Pancreas (tissue), 10 donors: ENCODE data around the gene OSBPL3. TPM values are rescaled to one million over a fixed set of nuclear protein-coding genes. Genes with fewer than 3 reads are reported as not detected.

Source experiments
- ATAC-seq, 4 donors: fragments of 200-7000 bp; cut with Tn5 transposase; one replicate each; pipeline versions ENCODE4 v1.8.0 to v1.9.1; 2020; ENCODE audit warnings: mild to moderate bottlenecking in 4 of 4, moderate library complexity in 4 of 4
- DNase-seq, 6 donors: peaks; one replicate each; pipeline ENCODE4 v3.0.0-alpha.2; 2020
- FAIRE-seq: peaks from 2 replicates; lab custom pipeline; 2012; peaks lifted over from hg19 to GRCh38; lab: Jason Lieb, UNC
- H3K27ac ChIP-seq, 4 donors: fragments of 200-600 bp; sonication (generic); 1 replicate in 3 of 4; 2 replicates in 1 of 4; pipeline versions ENCODE4 v1.5.0 to v1.8.0; 2020
- H3K27me3 ChIP-seq, 4 donors: fragments of 200-600 bp; one replicate each; pipeline ENCODE4 v1.8.0; 2021
- H3K36me3 ChIP-seq, 3 donors: fragments of 200-600 bp; sonication (generic) in 1 of 3; one replicate each; pipeline versions ENCODE4 v1.5.0 to v1.8.0; 2020 to 2021
- H3K4me1 ChIP-seq, 3 donors: fragments of 200-600 bp; one replicate each; pipeline ENCODE4 v1.8.0; 2021
- H3K4me3 ChIP-seq, 4 donors: fragments of 200-600 bp; sonication (generic) in 2 of 4; one replicate each; pipeline versions ENCODE4 v1.5.0 to v1.8.0; 2020 to 2021
- H3K9me3 ChIP-seq, 4 donors: fragments of 200-600 bp; one replicate each; pipeline ENCODE4 v1.8.0; 2021
- WGBS, 2 donors: extraction: QIAGEN DNeasy Blood & Tissue Kit; methylation state at CpG; one replicate each; pipeline ENCODE4 v1.1.7; 2013; 5-methylcytosine and 5-hydroxymethylcytosine counted together
- intact Hi-C, 3 donors: fragments of 100-400 bp; cut with DNase I; formaldehyde crosslinking; loops; one replicate each; pipeline versions ENCODE4 v1.11.1 to v1.14.2; 2022
- polyA plus RNA-seq, 2 donors: library from polyadenylated mRNA; stranded (reverse); fragments of 200-250 nt; gene quantifications; one replicate each; pipeline ENCODE4 v1.2.3, GENCODE V29; 2013
- total RNA-seq, 6 donors: library from RNA; stranded (reverse); fragmentation: NEBNext Ultra II Directional in 4 of 6; extraction: Animal tissue kit (Norgen Biotek cat#: 25700) in 4 of 6; gene quantifications; one replicate each; pipeline versions ENCODE4 v1.2.1 to v1.2.4, GENCODE V29; 2021 to 2023
- TF ChIP-seq, protein P1 (sequence below), 4 donors: fragments of 200-600 bp; sonication (generic) in 3 of 4; IDR thresholded peaks; one replicate each; pipeline versions ENCODE4 v1.5.0 to v1.8.0; 2021; ENCODE audit warnings: antibody characterized with exemption in 4 of 4
- donor health status: healthy with polysubstance abuse.
- donor health status: DM: no; HTN: no; CAD: no; lungs with moderate emphysema.
- donor health status: DM: no; HTN: no; CAD: no.
- donor health status: control.
- donor health status: control.
- donor health status: Bipolar disorder and iron deficiency.
- donor health status: DM: yes; HTN: yes; CAD: no.
- donor health status: DM: no; HTN: no; CAD: no.
- donor health status: DM: no; HTN: no; CAD: no.
- donor health status: DM: yes; HTN: yes; CAD: no.

The OSBPL3 gene
- total and polyA plus RNA-seq, 8 donors = 1.5 to 9.5 (median 3.9) TPM

DNA sequence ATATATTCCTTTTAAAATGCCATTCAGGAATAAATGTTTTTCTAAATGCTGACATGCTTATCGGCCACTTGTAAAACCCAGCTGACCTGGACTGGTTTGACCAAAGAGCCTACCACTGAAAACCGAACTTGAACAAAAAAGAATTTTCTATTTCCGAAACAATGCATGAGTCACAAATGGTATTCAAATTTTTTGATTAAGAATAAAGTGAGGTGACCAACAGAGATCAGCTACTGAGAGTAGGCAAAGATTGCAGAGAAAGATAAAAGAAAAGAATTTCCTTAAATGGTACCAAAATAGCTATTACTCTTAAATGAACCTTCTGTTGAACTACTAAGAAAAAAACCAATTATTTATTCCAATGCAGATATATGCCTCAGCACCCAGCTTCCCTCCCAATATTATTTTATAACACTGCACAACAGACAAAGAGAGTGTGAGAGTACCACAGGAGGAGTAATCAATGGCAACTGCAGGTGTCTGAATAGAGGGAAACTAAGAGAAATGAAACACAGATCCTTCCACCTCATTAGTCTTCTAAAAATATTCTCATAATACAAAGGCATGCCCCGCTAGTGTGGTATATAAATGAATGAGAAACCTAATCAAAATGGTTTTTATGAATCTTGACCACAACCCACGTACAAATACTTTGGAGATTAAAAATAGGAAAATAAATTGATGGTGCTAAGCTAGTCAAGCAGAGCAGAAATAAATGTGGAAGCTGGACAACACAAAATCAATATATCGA is 20.1 kb downstream of the OSBPL3 start:
- 95 to 97% methylated on average over 6 of the region's 6 CpGs for WGBS, 2 donors
- Histone ChIP-seq H3K27me3 (no peaks in the 10 kb centered on the region), H3K36me3 (no peaks in the 10 kb centered on the region), H3K4me3 (no peak overlapping the region), H3K4me1 (no peaks in the 10 kb centered on the region), H3K27ac (no peak overlapping the region), H3K9me3 (no peaks in the 10 kb centered on the region)
- DNase-seq (no peak), FAIRE-seq (no peak), ATAC-seq (no peak)
- intact Hi-C loops = no loop called here
- TF ChIP-seq, protein P1, sequence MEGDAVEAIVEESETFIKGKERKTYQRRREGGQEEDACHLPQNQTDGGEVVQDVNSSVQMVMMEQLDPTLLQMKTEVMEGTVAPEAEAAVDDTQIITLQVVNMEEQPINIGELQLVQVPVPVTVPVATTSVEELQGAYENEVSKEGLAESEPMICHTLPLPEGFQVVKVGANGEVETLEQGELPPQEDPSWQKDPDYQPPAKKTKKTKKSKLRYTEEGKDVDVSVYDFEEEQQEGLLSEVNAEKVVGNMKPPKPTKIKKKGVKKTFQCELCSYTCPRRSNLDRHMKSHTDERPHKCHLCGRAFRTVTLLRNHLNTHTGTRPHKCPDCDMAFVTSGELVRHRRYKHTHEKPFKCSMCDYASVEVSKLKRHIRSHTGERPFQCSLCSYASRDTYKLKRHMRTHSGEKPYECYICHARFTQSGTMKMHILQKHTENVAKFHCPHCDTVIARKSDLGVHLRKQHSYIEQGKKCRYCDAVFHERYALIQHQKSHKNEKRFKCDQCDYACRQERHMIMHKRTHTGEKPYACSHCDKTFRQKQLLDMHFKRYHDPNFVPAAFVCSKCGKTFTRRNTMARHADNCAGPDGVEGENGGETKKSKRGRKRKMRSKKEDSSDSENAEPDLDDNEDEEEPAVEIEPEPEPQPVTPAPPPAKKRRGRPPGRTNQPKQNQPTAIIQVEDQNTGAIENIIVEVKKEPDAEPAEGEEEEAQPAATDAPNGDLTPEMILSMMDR (IDR thresholded peaks at IDR 0.05) = no peak

DNA sequence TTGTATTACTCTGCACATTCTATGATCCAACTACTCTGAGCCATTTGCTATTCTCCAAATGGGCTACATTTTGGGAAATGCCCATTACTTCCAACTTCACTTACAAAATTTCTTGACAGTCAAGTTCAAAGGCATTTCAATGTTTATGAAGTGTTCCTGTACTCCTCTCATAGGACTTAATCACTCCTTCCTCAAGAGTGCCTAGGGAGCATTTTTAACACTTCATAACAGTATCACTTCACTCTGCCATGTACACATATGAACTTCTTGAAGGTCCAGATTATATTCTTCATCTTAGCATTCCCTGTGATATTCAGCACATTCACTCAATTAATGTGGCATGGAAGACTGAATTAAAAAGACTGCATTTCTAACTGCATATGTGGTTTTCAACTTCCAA is 21.6 kb downstream of the OSBPL3 start:
- H3K4me3 ChIP-seq = no peak overlapping the region
- no peaks in the 10 kb centered on the region for H3K4me1 ChIP-seq
- FAIRE-seq (no peak), ATAC-seq (no peak), DNase-seq (no peak)
- intact Hi-C loops = no loop called here
- no peaks in the 10 kb centered on the region for H3K27me3 ChIP-seq
- no peak overlapping the region for H3K27ac ChIP-seq
- no peaks in the 10 kb centered on the region for H3K9me3 ChIP-seq
- TF ChIP-seq, protein P1 (IDR thresholded peaks at IDR 0.05) = no peak
- H3K36me3 ChIP-seq = no peaks in the 10 kb centered on the region

DNA sequence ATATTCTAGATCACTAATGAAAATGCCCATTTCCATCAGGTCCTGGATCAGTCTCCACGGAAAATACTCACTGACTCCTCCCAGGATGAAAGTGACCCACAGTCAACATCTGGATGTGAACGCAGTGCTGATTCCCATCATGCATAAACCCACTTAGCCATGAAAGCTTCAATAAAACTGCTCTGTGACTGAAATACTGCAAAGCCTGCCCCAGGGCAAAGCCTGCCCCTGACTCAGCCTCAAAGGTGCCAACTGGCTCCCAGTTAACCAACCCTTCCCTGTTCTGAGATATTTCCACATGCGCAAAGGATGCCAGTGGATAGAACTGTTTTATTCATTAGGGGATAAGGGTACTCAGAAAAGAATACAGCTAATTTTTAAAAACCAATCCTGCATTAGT is 24.0 kb downstream of the OSBPL3 start:
- intact Hi-C loops = no loop called here
- no peaks in the 10 kb centered on the region for H3K4me1 ChIP-seq
- DNase-seq = no peak
- no peak overlapping the region for H3K27ac ChIP-seq
- WGBS, 2 donors = 95 to 97% methylated on average over 3 of the region's 3 CpGs
- TF ChIP-seq, protein P1 (IDR thresholded peaks at IDR 0.05) = no peak
- no peaks in the 10 kb centered on the region for H3K27me3 ChIP-seq
- H3K4me3 ChIP-seq = no peak overlapping the region
- FAIRE-seq = no peak
- no peak for ATAC-seq
- H3K36me3 ChIP-seq = no peaks in the 10 kb centered on the region
- no peaks in the 10 kb centered on the region for H3K9me3 ChIP-seq

DNA sequence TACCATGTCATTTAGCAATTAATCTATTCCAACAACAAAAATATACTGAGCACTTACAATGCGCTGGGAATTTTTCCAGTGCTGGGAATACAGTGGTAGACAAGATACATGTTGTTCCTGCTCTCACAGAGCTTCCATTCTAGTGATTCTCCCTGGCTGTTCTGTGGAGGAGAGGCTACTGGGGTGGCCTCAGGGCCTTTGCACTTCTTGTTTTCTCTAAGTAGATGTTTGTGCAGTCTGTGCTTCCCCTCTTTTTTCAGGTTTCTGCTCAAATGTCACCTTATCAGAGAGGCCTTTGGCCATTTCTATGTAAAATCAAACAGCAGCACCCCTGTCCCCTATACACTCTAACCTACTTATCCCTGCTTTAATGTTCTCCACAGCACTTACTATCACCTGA is 24.7 kb downstream of the OSBPL3 start:
- TF ChIP-seq, protein P1 (IDR thresholded peaks at IDR 0.05) = no peak
- ATAC-seq (no peak), FAIRE-seq (no peak), DNase-seq (no peak)
- WGBS, 2 donors = 99 to 100% methylated on average over 1 of the region's 1 CpG
- no peak overlapping the region for H3K4me3 ChIP-seq
- no peaks in the 10 kb centered on the region for H3K4me1 ChIP-seq
- no peaks in the 10 kb centered on the region for H3K9me3 ChIP-seq
- no peaks in the 10 kb centered on the region for H3K36me3 ChIP-seq
- no peaks in the 10 kb centered on the region for H3K27me3 ChIP-seq
- H3K27ac ChIP-seq = no peak overlapping the region
- intact Hi-C loops = no loop called here

DNA sequence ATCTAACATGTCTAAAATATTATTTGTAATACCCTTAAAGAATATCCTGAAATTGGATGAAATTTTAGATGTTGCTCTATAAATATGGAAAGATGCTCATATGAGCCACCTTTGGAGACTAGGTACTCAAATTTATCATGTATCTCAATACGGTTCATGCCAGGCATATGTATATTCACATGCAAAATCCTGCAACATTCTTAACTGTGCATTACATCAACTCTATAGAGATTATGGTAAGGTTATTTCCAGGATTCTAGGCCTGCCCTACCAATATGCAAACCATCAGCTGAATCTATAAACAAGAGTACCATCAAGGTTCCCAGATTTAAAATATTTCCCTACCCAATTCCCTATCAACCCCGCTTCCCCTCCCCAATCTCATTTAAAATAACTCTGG is 27.5 kb downstream of the OSBPL3 start:
- no peak overlapping the region for H3K4me3 ChIP-seq
- H3K27ac ChIP-seq = no peak overlapping the region
- no peaks in the 10 kb centered on the region for H3K9me3 ChIP-seq
- H3K36me3 ChIP-seq = no peaks in the 10 kb centered on the region
- H3K27me3 ChIP-seq = no peaks in the 10 kb centered on the region
- intact Hi-C loops = no loop called here
- FAIRE-seq = no peak
- TF ChIP-seq, protein P1 (IDR thresholded peaks at IDR 0.05) = no peak
- 94 to 95% methylated on average over 2 of the region's 2 CpGs for WGBS, 2 donors
- DNase-seq = no peak
- H3K4me1 ChIP-seq = no peaks in the 10 kb centered on the region
- ATAC-seq = no peak
